ENCODE data around the gene CD93. TPM values are rescaled to one million over a fixed set of nuclear protein-coding genes. Genes with fewer than 3 reads are reported as not detected.
A peak's percentile ranks its signal among the peaks of the same experiment; 100 is the strongest.

CD93 gene
- total and polyA plus RNA-seq, 2 of the 8 experiments (the other 6 are each of a cell fraction or from before 2014, with no cell fraction given), result under 0.01 to 0.07 TPM

DNA sequence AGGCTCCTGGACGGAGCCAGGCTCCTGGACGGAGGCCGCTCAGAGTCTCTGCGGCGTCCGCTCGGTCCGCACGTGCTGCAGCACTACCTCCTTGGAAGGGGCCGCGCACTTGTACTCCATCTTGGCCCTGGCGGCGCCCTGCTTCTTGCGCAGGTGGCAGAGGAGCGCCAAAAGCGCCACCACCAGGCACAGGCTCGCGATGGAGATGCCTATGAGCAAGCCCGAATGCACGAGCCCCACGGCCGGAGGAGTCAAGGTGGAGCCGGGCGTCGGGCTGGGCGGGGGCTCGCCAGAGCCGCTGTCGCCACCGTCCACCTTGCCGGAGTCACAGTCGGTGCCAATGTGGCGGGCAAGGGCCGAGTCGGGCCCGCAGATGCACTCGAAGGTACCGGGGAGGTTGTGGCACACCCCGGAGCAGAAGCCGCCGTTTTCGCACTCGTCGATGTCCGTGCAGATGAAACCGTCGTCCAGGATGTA lies 38.3 kb downstream of the CD93 start (continued):
- TF ChIP-seq SUZ12 (IDR thresholded peaks at IDR 0.05; ENCODE audit: low read length) (no peak), GABPA (IDR thresholded peaks at IDR 0.05; ENCODE audit: borderline replicate concordance, insufficient read depth, low read length) (no peak), POLR2A (IDR thresholded peaks at IDR 0.05; ENCODE audit: control extremely low read depth in 1 of 2, low read depth in 2 of 2, low read length in 2 of 2) (no peak), E2F6 (IDR thresholded peaks at IDR 0.05) (peak; percentile 81), CTCF (IDR thresholded peaks at IDR 0.05; ENCODE audit: control extremely low read depth in 1 of 3, insufficient read depth in 1 of 3, low read depth in 1 of 3, low read length in 3 of 3) (peak; percentile 6 to 26 (median 20); a peak in 3 of 4 replicates), RNF2 (IDR thresholded peaks at IDR 0.05; ENCODE audit: borderline replicate concordance, low read depth, low read length, missing control alignments, poor library complexity, severe bottlenecking) (peak; percentile 72), CHD2 (IDR thresholded peaks at IDR 0.05; ENCODE audit: low read length) (no peak), SIRT6 (IDR thresholded peaks at IDR 0.05; ENCODE audit: low read length) (no peak), YY1 (IDR thresholded peaks at IDR 0.05; ENCODE audit: low read depth, low read length) (no peak), CEBPB (IDR thresholded peaks at IDR 0.05; ENCODE audit: low read depth, low read length) (no peak), HDAC2 (IDR thresholded peaks at IDR 0.05; ENCODE audit: borderline replicate concordance in 1 of 2, low read depth in 2 of 2, low read length in 2 of 2) (0 out of 4 replicates have a peak, but pooled peaks of 1 of the 2 experiments have one; percentile 22)

Measured in H1 (cell line).